ENCODE data around the gene ABCD3. TPM values are rescaled to one million over a fixed set of nuclear protein-coding genes. Genes with fewer than 3 reads are reported as not detected.

The ABCD3 gene
- polyA plus RNA-seq, 1 of the 3 experiments (the other 2 are of a cell fraction): 6.5 TPM

GRCh38 chr1:94519351-94519750 lies 101.2 kb downstream of the ABCD3 start:
- ChIA-PET CTCF (interaction anchor here (0.6 to 6.0 kb wide), 4 partner anchors 20 to 524 kb away, joined by 3 to 52 read pairs (median 6); no protein-coding TSS in a partner anchor), POLR2A (no interaction called here)
- H3K27me3 ChIP-seq (ENCODE audit: insufficient read depth): no peaks in the 10 kb centered on the region
- TF ChIP-seq IRF3 (IDR thresholded peaks at IDR 0.05; ENCODE audit: low read depth, low read length) (no peak), USF2 (IDR thresholded peaks at IDR 0.05; ENCODE audit: borderline replicate concordance, low read depth, low read length) (no peak)
- no peak overlapping the region for H3K4me2 ChIP-seq
- no peaks in the 10 kb centered on the region; a peak in 2 of 4 replicates for H3K4me1 ChIP-seq (ENCODE audit: control insufficient read depth in 1 of 2, insufficient read depth in 2 of 2, low read depth in 1 of 2, low read length in 1 of 2)
- no peaks in the 10 kb centered on the region for H3F3A ChIP-seq (replicated peaks; ENCODE audit: insufficient read depth)
- peaks cover 18 to 23% of the 10 kb centered on the region in 2 experiments for H3K36me3 ChIP-seq (replicated peaks in 1 of 2; ENCODE audit: control insufficient read depth in 1 of 2, insufficient read depth in 2 of 2, low read length in 1 of 2)
- H3K4me3 ChIP-seq (ENCODE audit: low read depth in 2 of 2, low read length in 1 of 2): no peak overlapping the region
- no peak overlapping the region for H3K27ac ChIP-seq (ENCODE audit: low read depth in 2 of 2, low read length in 1 of 2)
- WGBS (ENCODE audit: low lambda C conversion rate): 64% methylated on average over 2 of the region's 2 CpGs
- no peaks in the 10 kb centered on the region for H3K9me3 ChIP-seq
- H3K9me2 ChIP-seq: no peaks in the 10 kb centered on the region
- no peak for DNase-seq
- H3K9ac ChIP-seq: no peak overlapping the region
- H4K20me1 ChIP-seq (ENCODE audit: insufficient read depth): no peaks in the 10 kb centered on the region
- no peak overlapping the region for H2AFZ ChIP-seq (ENCODE audit: low read depth)
- H3K79me2 ChIP-seq (ENCODE audit: insufficient read depth): no peaks in the 10 kb centered on the region

- H3K4me3 ChIP-seq (ENCODE audit: low read depth in 2 of 2, low read length in 1 of 2): no peak overlapping the region
- no peak overlapping the region for H3K27ac ChIP-seq (ENCODE audit: low read depth in 2 of 2, low read length in 1 of 2)
- no peak overlapping the region for H3K4me2 ChIP-seq
- no peaks in the 10 kb centered on the region for H3K79me2 ChIP-seq (ENCODE audit: insufficient read depth)
- no peak overlapping the region for H2AFZ ChIP-seq (ENCODE audit: low read depth)
- ChIA-PET POLR2A (no interaction called here), CTCF (interaction anchor here (0.7 to 6.0 kb wide), 11 partner anchors 9 to 521 kb away, joined by 3 to 52 read pairs (median 3); no protein-coding TSS in a partner anchor)
- 79% methylated on average over 4 of the region's 4 CpGs for WGBS (ENCODE audit: low lambda C conversion rate)
- H3K9ac ChIP-seq: no peak overlapping the region
- DNase-seq: no peak
- no peaks in the 10 kb centered on the region for H4K20me1 ChIP-seq (ENCODE audit: insufficient read depth)
- no peaks in the 10 kb centered on the region for H3K27me3 ChIP-seq (ENCODE audit: insufficient read depth)
- H3K4me1 ChIP-seq (ENCODE audit: control insufficient read depth in 1 of 2, insufficient read depth in 2 of 2, low read depth in 1 of 2, low read length in 1 of 2): peaks cover 0 to 2% of the 10 kb centered on the region in 2 experiments; a peak in 1 of 4 replicates
- TF ChIP-seq MAX (IDR thresholded peaks at IDR 0.05; ENCODE audit: low read depth): no peak
- TF ChIP-seq NRF1 (IDR thresholded peaks at IDR 0.05; ENCODE audit: low read depth, low read length): no peak
- no peak for TF ChIP-seq TCF12 (IDR thresholded peaks at IDR 0.05)
- TF ChIP-seq CTCF (IDR thresholded peaks at IDR 0.05): peak; percentile 68
- TF ChIP-seq CHD2 (IDR thresholded peaks at IDR 0.05; ENCODE audit: low read length, partially characterized antibody): no peak
- TF ChIP-seq USF1 (IDR thresholded peaks at IDR 0.05; ENCODE audit: borderline replicate concordance, low read depth): no peak
- no peak for TF ChIP-seq POLR2AphosphoS5 (IDR thresholded peaks at IDR 0.05; ENCODE audit: low read depth, low read length)
- peak; percentile 87 for TF ChIP-seq RAD21 (IDR thresholded peaks at IDR 0.05; ENCODE audit: low read length)
- TF ChIP-seq SMC3 (IDR thresholded peaks at IDR 0.05; ENCODE audit: low read depth, low read length): peak; percentile 74
- TF ChIP-seq RFX5 (IDR thresholded peaks at IDR 0.05; ENCODE audit: low read length): no peak
- H3K36me3 ChIP-seq (replicated peaks in 1 of 2; ENCODE audit: control insufficient read depth in 1 of 2, insufficient read depth in 2 of 2, low read length in 1 of 2): peaks cover 12 to 16% of the 10 kb centered on the region in 2 experiments
- no peaks in the 10 kb centered on the region for H3K9me2 ChIP-seq
- H3K9me3 ChIP-seq: no peaks in the 10 kb centered on the region
- no peaks in the 10 kb centered on the region for H3F3A ChIP-seq (replicated peaks; ENCODE audit: insufficient read depth)
Measured at GRCh38 chr1:94522304-94522703, 104.1 kb downstream of the ABCD3 start.
